PC-9 (cell line): ENCODE data around the gene MRAP2. TPM values are rescaled to one million over a fixed set of nuclear protein-coding genes. Genes with fewer than 3 reads are reported as not detected.
"Not testable (repeated sequence)": the region's sequence is repeated elsewhere in the genome, so short reads cannot be mapped to it uniquely, and the experiment has no call there.

Experiments used
- BruUV-seq: library from RNA; stranded (reverse); fragments of 400-500 nt; replicated peaks from 2 replicates; lab custom pipeline; 2021; lab: Mats Ljungman, UMichigan
- CTCF ChIA-PET: fragments of 300-600 bp; sonication (Branson Sonifier 250); formaldehyde crosslinking; loops from one replicate; lab custom pipeline; 2022; ENCODE audit warnings: antibody characterized with exemption; lab: Charles Lee
- POLR2A ChIA-PET: fragments of 300-600 bp; sonication (Branson Sonifier 250); formaldehyde crosslinking; loops from one replicate; lab custom pipeline; 2022; ENCODE audit warnings: antibody characterized with exemption; ENCODE audit not compliant: unreplicated experiment; lab: Charles Lee
- DNase-seq, 2 experiments: peaks; one replicate each; pipeline versions ENCODE4 v3.0.0 to v3.0.0-alpha.2; 2015 to 2022; ENCODE audit warnings: mixed read lengths in 1 of 2
- H2AFZ ChIP-seq: fragments of 200-600 bp; sonication (generic); 2 replicates; pipeline ENCODE4 v1.8.1; 2017; ENCODE audit warnings: antibody characterized with exemption
- H3F3A ChIP-seq: fragments of 200-600 bp; sonication (generic); 2 replicates; pipeline ENCODE4 v1.8.1; 2017; ENCODE audit warnings: antibody characterized with exemption, mild to moderate bottlenecking, low read depth; ENCODE audit not compliant: insufficient read depth
- H3K27ac ChIP-seq: fragments of 200-600 bp; sonication (generic); 2 replicates; pipeline ENCODE4 v1.6.1; 2016; ENCODE audit warnings: mixed run types
- H3K27me3 ChIP-seq: fragments of 200-600 bp; sonication (generic); 2 replicates; pipeline ENCODE4 v1.6.1; 2016; ENCODE audit warnings: low read depth, mixed run types; ENCODE audit not compliant: insufficient read depth
- H3K36me3 ChIP-seq: fragments of 200-600 bp; sonication (generic); 2 replicates; pipeline ENCODE4 v1.6.1; 2016; ENCODE audit warnings: low read depth, mixed run types
- H3K4me1 ChIP-seq: fragments of 200-600 bp; sonication (generic); replicated peaks from 2 replicates; pipeline ENCODE4 v1.6.1; 2016; ENCODE audit warnings: mixed run types; ENCODE audit not compliant: insufficient read depth
- H3K4me2 ChIP-seq: fragments of 200-600 bp; sonication (generic); 2 replicates; pipeline ENCODE4 v1.6.1; 2017; ENCODE audit warnings: mixed run types
- H3K4me3 ChIP-seq: fragments of 200-600 bp; sonication (generic); 2 replicates; pipeline ENCODE4 v1.6.1; 2016; ENCODE audit warnings: mixed run types
- H3K79me2 ChIP-seq: fragments of 200-600 bp; sonication (generic); 2 replicates; pipeline ENCODE4 v1.6.1; 2017; ENCODE audit warnings: low read depth, mixed run types
- H3K9me2 ChIP-seq: fragments of 200-600 bp; sonication (generic); 2 replicates; pipeline ENCODE4 v1.8.1; 2017; ENCODE audit warnings: mild to moderate bottlenecking; ENCODE audit not compliant: insufficient read depth
- H3K9me3 ChIP-seq: fragments of 200-600 bp; sonication (generic); 2 replicates; pipeline ENCODE4 v1.8.1; 2016; ENCODE audit warnings: low read depth; ENCODE audit not compliant: insufficient read depth
- H4K20me1 ChIP-seq: fragments of 200-600 bp; sonication (generic); 2 replicates; pipeline ENCODE4 v1.8.1; 2017; ENCODE audit not compliant: insufficient read depth
- CTCF ChIP-seq: fragments of 200-600 bp; sonication (generic); conservative IDR thresholded peaks from 2 replicates; pipeline ENCODE4 v1.6.1; 2017; ENCODE audit warnings: mixed run types, antibody characterized with exemption, mild to moderate bottlenecking, moderate library complexity
- EZH2 ChIP-seq: fragments of 200-600 bp; sonication (generic); IDR thresholded peaks from 2 replicates; pipeline ENCODE4 v1.8.0; 2017; ENCODE audit warnings: antibody characterized with exemption, low read depth
- intact Hi-C: fragments of 100-400 bp; cut with micrococcal nuclease; formaldehyde crosslinking; loops from one replicate; pipeline ENCODE4 v1.10.0; 2022; ENCODE audit not compliant: unreplicated experiment
- total RNA-seq: library from RNA; stranded (reverse); gene quantifications from 2 replicates; pipeline ENCODE4 v1.2.3, GENCODE V29; 2021

The MRAP2 gene
- total RNA-seq, 1 experiment from 2014 or later, result not detected

GRCh38 chr6:84078335-84078734 is 44.8 kb downstream of the MRAP2 start:
- H3K4me1 ChIP-seq, result no peaks in the 10 kb centered on the region

GRCh38 chr6:84081222-84081621 is 47.6 kb downstream of the MRAP2 start:
- BruUV-seq, result no TSS peak
- Histone ChIP-seq H4K20me1 (no peaks in the 10 kb centered on the region), H3K4me3 (no peak overlapping the region), H2AFZ (no peak overlapping the region), H3K9me3 (no peaks in the 10 kb centered on the region), H3K27ac (no peak overlapping the region), H3K27me3 (no peaks in the 10 kb centered on the region), H3K4me1 (no peaks in the 10 kb centered on the region), H3K9me2 (no peaks in the 10 kb centered on the region), H3F3A (no peaks in the 10 kb centered on the region), H3K4me2 (no peak overlapping the region), H3K79me2 (no peaks in the 10 kb centered on the region), H3K36me3 (no peaks in the 10 kb centered on the region)
- ChIA-PET POLR2A (no interaction called here), CTCF (interaction anchor here (0.6 kb wide), 1 partner anchor 14 kb away, joined by 23 read pairs; no protein-coding TSS in a partner anchor)
- DNase-seq, result no peak
- TF ChIP-seq EZH2 (no peak), CTCF (no peak)
- intact Hi-C loops, result no loop called here

More at GRCh38 chr6:84078335-84078734, 44.8 kb downstream of the MRAP2 start:
- intact Hi-C loops, result no loop called here
- BruUV-seq, result no TSS peak
- Histone ChIP-seq H3K79me2 (no peaks in the 10 kb centered on the region), H3F3A (no peaks in the 10 kb centered on the region), H4K20me1 (no peaks in the 10 kb centered on the region), H3K4me2 (no peak overlapping the region), H3K9me2 (no peaks in the 10 kb centered on the region), H3K27ac (no peak overlapping the region), H3K36me3 (no peaks in the 10 kb centered on the region), H3K4me3 (no peak overlapping the region), H2AFZ (no peak overlapping the region), H3K27me3 (no peaks in the 10 kb centered on the region), H3K9me3 (no peaks in the 10 kb centered on the region)
- CTCF ChIA-PET, result no interaction called here
- TF ChIP-seq EZH2, result no peak
- TF ChIP-seq CTCF, result no peak
- POLR2A ChIA-PET, result no interaction called here
- no peak for DNase-seq

GRCh38 chr6:84082689-84083265 is 49.2 kb downstream of the MRAP2 start:
- BruUV-seq, result no TSS peak
- no peak overlapping the region for H3K27ac ChIP-seq
- H3F3A ChIP-seq, result no peaks in the 10 kb centered on the region
- no peaks in the 10 kb centered on the region for H3K4me1 ChIP-seq
- no peaks in the 10 kb centered on the region for H3K36me3 ChIP-seq
- H4K20me1 ChIP-seq, result no peaks in the 10 kb centered on the region
- no peak overlapping the region for H2AFZ ChIP-seq
- ChIA-PET CTCF (no interaction called here), POLR2A (no interaction called here)
- H3K79me2 ChIP-seq, result no peaks in the 10 kb centered on the region
- H3K9me3 ChIP-seq, result no peaks in the 10 kb centered on the region
- H3K9me2 ChIP-seq, result no peaks in the 10 kb centered on the region
- H3K4me2 ChIP-seq, result no peak overlapping the region
- no peaks in the 10 kb centered on the region for H3K27me3 ChIP-seq
- no peak overlapping the region for H3K4me3 ChIP-seq
- DNase-seq, result no peak
- no peak for TF ChIP-seq CTCF
- TF ChIP-seq EZH2, result no peak
- intact Hi-C loops, result no loop called here

GRCh38 chr6:84084705-84085104 is 51.1 kb downstream of the MRAP2 start:
- H3K27ac ChIP-seq, POLR2A ChIA-PET, H3K36me3 ChIP-seq, DNase-seq, H3K4me1 ChIP-seq, H4K20me1 ChIP-seq, BruUV-seq, CTCF ChIA-PET, H3K9me2 ChIP-seq, H3K79me2 ChIP-seq, H3K4me3 ChIP-seq, H3K4me2 ChIP-seq, H3K9me3 ChIP-seq, intact Hi-C loops, H3F3A ChIP-seq, H2AFZ ChIP-seq, H3K27me3 ChIP-seq: not testable (repeated sequence)
